Hematopoietic multipotent progenitor cell treated with erythropoietin and hydrocortisone succinate and interleukin-3 and kit ligand, for 6 days (in vitro differentiated cells): ENCODE measurements around the gene ARHGEF4.

Experiments
- DNase-seq: peaks from one replicate; pipeline ENCODE4 v3.0.0-alpha.2; 2015

Gene ARHGEF4

DNA sequence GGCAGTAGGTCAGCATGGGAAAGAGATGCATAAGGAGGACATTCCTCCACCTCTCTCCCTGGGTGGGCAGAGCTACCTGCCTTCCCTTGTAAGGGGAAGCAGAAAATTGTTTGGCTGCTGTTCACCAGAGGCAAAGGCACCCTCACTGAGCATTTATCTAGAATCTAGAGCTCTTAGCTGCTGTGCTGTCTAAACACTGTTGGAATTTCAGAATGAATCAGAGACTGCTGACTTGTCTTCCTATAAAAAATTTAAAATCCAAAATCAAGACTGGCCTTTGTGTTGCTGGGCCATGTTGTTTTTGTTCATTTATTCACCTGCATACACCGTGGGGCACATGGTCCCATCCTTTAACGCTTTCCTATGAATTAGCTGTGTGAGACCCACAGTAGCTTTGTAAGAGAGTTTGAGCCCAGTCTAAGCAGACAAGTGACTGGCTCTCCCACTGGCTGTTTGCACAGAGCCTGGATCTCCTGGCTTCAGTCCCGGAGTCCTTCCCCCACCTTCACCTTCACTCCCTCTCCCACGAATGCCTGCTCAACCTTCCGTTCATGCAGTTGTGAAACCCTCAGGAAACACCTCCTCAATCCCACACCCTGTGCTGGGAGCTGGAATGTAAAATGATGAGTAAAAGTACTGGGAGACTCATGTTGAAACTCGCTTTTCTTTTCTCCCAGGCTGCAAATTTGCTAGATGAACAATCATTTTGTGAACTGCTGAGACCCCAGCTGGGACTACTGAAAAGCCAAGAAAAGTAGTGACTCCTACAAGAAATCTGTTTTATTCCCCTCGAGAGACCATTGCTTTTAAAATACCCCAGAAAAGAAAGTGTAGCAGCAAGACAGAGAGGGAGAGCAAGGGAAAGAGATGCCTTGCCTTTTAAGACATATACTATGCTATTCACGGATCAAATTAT lies 180.4 kb downstream of the ARHGEF4 start:
- no peak for DNase-seq

- DNase-seq = no peak
Measured at GRCh38 chr2:131022731-131023130, 186.0 kb downstream of the ARHGEF4 start.

DNA sequence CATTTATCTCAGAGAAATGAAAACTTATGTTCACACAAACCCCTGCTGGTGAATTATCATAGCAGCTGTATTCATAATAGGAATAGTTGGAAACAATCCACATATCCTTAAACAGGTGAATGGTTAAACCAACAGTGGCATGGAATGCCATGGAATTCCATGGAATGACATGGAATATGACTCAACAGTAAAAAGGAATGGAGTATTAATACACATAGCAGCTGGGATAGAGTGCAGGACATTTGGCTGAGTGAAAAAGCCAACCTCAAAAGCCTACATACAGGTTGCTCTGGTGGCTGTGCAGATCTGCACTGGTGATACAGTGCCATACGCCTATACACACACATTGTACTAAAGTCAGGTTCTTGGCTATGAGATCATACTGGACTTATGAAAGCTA lies 187.0 kb downstream of the ARHGEF4 start:
- DNase-seq = no peak

- no peak for DNase-seq
Measured at GRCh38 chr2:131026919-131027318, 190.2 kb downstream of the ARHGEF4 start.

GRCh38 chr2:131027566-131028528 lies 191.1 kb downstream of the ARHGEF4 start:
- no peak for DNase-seq

- DNase-seq = no peak
Measured at GRCh38 chr2:131029812-131030211, 193.1 kb downstream of the ARHGEF4 start.

DNA sequence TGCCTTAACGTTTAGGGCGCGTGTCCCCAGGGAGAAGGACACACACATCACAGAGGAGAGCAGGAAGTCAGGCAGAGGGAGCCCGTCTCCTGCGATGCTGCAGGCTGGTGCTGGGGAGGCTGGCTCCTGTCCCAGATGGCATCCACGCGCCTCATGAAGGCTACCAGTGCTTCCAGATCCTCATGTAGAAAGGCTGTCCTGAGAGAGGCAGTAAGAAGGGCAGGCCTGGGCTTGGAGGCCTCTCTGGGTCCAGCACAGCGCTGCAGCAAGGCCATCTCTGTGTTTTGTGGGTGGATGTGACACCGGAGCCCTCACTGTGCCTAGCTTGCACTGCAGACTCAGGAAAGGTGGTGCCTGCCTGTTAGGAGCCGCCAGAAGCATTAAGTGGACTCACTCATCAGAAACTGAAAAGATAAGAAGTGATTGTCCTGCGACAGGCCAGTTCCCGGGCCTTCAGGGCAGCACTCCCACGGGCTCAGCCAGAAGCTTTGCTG lies 193.8 kb downstream of the ARHGEF4 start:
- DNase-seq = no peak

DNA sequence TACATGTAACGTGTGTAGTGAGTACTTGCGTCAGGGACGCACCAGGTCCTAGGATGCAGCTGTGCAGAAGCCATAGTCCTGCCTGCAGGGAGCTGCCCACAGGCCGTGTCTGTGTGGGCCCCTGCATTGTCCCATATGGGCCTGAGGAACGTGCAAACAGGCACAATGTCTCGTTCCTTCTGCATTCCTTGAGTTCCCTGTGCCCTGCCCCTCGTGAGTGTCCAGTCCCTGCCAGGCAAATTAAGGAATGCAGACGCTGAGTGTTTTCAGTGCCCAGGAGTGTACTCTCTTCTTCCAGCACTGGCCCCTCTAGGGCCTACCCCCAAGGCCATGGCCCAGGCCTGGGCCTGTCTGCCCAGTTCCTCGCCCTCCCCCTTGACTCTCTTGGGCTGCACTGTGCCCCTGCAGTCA lies 194.7 kb downstream of the ARHGEF4 start:
- DNase-seq = no peak

- no peak for DNase-seq
Measured at GRCh38 chr2:131031875-131032274, 195.2 kb downstream of the ARHGEF4 start.

DNA sequence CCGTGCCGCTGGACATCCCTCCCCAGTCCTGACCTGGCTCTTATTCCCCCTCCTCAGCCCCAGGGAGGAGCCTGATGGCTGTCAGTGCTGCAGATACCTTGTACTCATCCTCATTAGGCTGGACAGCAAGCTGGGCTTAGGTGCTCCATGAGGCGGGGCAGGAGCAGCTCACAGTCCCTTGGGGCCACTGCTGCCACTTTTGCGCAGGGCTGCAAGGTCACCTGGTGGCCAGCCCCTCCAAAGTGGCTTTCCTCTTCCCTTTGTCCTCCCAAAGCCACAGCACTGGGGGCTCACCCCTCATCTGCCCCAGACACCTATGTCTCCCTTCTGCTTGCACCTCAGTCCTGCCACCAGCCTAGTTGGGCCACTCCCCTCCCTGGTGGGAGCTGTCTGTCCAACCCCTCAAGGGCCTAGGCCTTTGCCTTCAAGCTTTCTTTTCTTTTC lies 195.7 kb downstream of the ARHGEF4 start:
- DNase-seq = no peak

- no peak for DNase-seq
Measured at GRCh38 chr2:131033786-131034121, 197.0 kb downstream of the ARHGEF4 start.

DNA sequence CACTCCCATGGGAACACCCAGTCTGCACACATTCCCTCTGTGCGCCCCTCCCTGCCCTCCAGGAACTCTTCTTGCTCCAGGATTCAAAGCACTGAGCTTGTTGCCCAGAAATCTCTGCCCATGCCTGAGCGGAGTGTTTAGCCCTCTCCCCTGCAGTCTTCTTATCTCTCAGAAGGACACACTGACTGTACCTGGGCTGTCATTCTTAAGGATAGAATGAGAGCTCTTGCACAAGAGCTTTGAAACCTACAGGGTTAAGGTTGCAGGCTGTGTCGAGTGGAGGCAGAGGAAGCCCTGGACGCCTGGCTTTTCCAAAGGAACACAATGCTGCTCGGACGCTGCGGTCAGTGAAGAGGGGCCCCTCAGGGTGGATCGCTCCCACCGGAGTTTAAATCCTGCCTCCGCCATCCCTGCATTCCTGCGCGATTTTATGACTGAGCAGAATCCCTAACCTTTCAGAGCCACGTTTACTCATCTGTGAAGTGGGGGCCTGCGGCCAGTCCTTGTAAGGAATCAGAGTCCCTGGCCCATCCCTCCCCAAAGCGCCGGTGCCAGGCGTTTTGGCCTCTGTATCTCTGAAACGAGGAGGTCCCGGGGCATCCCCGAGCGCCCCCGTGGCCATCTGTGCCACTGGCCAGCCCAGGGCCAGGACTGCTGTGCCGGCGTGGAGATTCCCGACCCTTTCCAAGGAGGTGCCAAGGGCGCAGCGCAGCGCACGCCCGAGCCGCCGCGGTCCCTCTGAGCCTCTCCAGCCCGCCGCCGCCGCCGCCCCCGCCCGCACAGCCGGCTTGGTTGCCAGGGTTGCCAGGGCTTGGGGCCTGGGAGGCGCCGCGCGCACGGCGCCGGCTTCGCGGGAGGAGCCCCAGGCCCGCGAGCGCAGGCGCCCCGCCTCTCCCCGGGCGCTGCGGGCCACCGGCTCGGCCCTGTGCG lies 197.7 kb downstream of the ARHGEF4 start:
- no peak for DNase-seq

DNA sequence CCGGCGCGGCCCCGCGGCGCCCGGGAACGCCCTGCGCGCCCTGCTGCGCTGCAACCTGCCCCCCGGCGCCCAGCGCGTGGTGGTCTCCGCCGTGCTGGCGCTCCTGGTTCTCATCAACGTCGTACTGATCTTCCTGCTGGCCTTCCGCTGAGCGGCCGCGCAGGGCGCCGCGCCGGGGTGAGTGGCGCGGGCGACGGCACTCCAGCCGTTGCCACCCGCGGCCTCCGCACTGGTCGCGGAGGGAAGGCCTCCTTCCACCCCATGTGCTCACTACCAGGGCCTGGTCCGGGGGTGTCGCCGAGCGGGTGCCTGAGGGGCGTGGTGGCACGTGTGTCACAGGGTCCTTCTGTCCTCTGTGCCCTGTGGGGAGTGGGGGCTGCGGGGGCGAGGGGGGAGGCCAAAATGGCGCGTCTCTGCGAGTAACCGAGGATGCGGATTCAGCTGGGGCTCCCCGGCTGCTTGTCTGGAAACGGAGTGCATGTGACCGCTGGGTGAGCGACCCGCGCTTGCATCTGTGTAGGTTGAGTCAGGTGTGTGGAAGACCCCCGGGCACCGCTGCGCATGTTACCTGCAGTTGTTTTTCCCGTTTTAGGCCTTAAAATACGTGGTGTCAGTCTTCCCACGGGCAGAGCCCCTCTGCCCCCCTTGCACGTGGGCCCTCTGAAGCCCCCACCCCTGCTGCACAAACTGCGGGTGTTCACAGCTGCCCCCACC lies 198.6 kb downstream of the ARHGEF4 start:
- no peak for DNase-seq

- DNase-seq = no peak
Measured at GRCh38 chr2:131035826-131036231, 199.1 kb downstream of the ARHGEF4 start.

DNA sequence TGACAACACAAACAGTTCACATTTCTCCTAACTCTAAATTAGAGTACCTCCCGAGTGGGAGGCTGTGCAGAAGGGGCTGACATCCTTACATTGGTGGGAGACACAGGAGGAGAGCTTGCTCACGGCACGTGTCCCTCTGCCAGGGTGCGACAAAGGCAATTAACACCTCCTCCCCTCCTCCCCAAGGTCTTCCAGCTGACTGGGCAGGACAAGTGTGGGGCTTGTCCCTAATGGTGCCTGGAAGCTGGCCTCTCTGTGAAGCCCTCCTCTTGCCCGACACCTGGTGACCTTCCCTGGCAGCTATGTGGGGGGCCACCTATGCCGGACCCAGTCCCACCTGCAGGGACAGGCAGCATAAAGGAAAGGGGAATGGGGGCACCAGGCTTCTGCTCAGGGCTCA lies 199.6 kb downstream of the ARHGEF4 start:
- no peak for DNase-seq

GRCh38 chr2:131036696-131037397 lies 200.1 kb downstream of the ARHGEF4 start:
- DNase-seq = no peak

- DNase-seq = no peak
Measured at GRCh38 chr2:131037398-131038257, 200.9 kb downstream of the ARHGEF4 start.

GRCh38 chr2:131038258-131039100 lies 201.8 kb downstream of the ARHGEF4 start:
- no peak for DNase-seq

DNA sequence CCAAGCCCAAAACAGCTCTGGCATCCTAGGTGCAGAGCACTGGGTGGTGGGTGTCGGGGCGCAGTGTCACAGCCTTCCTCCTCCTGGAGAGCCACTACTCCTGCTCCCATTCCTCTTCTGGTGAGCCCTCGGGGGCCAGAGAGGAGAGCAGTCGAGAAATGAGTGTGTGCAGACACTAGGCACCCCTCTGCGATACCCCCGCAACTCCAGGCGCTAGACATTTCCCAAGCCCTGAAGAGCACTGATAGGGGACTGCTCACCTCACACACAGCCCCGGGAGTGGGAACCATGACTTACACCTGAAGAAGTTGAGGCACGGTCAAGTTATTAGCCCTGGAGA lies 202.4 kb downstream of the ARHGEF4 start:
- DNase-seq = no peak
